SU-DHL-6 (cell line): ENCODE results near the gene MICALL1.

Experiments used
- H2AFZ ChIP-seq: fragments of 200-600 bp; sonication (generic); 2 replicates; pipeline ENCODE4 v1.6.1; 2014; ENCODE audit warnings: low read depth, mild to moderate bottlenecking, moderate library complexity, mixed read lengths, antibody characterized with exemption, low read length; ENCODE audit not compliant: severe bottlenecking
- H3F3A ChIP-seq: fragments of 200-600 bp; shearing (Covaris generic); 2 replicates; pipeline ENCODE4 v1.6.0; 2016; ENCODE audit warnings: antibody characterized with exemption, mild to moderate bottlenecking; ENCODE audit not compliant: insufficient read depth
- H3K27ac ChIP-seq: fragments of 200-600 bp; sonication (generic); 2 replicates; pipeline ENCODE4 v1.5.1; 2016; ENCODE audit warnings: low read depth, mild to moderate bottlenecking, low read length, moderate library complexity, mixed read lengths
- H3K27me3 ChIP-seq: fragments of 200-600 bp; sonication (generic), shearing (Covaris generic); 2 replicates; pipeline ENCODE4 v1.6.0; 2014; ENCODE audit warnings: mild to moderate bottlenecking, low read length
- H3K36me3 ChIP-seq: fragments of 200-600 bp; sonication (generic); 2 replicates; pipeline ENCODE4 v1.6.1; 2014; ENCODE audit warnings: mild to moderate bottlenecking, low read length, mixed read lengths
- H3K4me2 ChIP-seq: fragments of 300-600, 200-600 bp; shearing (Covaris generic), sonication (generic); 2 replicates; pipeline ENCODE4 v1.6.0; 2014; ENCODE audit warnings: low read length, low read depth, mild to moderate bottlenecking; ENCODE audit not compliant: poor library complexity, severe bottlenecking
- H3K4me3 ChIP-seq: fragments of 200-600 bp; sonication (generic); 2 replicates; pipeline ENCODE4 v1.5.1; 2014; ENCODE audit warnings: antibody characterized with exemption, low read length, mild to moderate bottlenecking, mixed read lengths; ENCODE audit not compliant: insufficient read depth, poor library complexity, severe bottlenecking
- H3K79me2 ChIP-seq: fragments of 200-600 bp; sonication (generic); 2 replicates; pipeline ENCODE4 v1.6.1; 2014; ENCODE audit warnings: mild to moderate bottlenecking, low read length, moderate library complexity; ENCODE audit not compliant: insufficient read depth
- H3K9ac ChIP-seq: fragments of 200-600 bp; sonication (generic); 2 replicates; pipeline ENCODE4 v1.7.0; 2014; ENCODE audit warnings: mild to moderate bottlenecking, low read length
- H3K9me2 ChIP-seq: fragments of 200-600 bp; sonication (generic); replicated peaks from 2 replicates; pipeline ENCODE4 v1.6.1; 2014; ENCODE audit warnings: low read length; ENCODE audit not compliant: insufficient read depth
- H3K9me3 ChIP-seq: fragments of 200-600 bp; sonication (generic); 2 replicates; pipeline ENCODE4 v1.6.1; 2014; ENCODE audit warnings: low read length, mixed read lengths; ENCODE audit not compliant: insufficient read depth
- H4K20me1 ChIP-seq: fragments of 200-600 bp; sonication (generic); 2 replicates; pipeline ENCODE4 v1.6.1; 2014; ENCODE audit warnings: low read depth, mild to moderate bottlenecking, antibody characterized with exemption, low read length, moderate library complexity, mixed read lengths
- EZH2phosphoT487 ChIP-seq: fragments of 200-600 bp; sonication (generic), shearing (Covaris generic); conservative IDR thresholded peaks from 2 replicates; pipeline ENCODE4 v1.6.1; 2018; ENCODE audit warnings: mild to moderate bottlenecking, antibody characterized with exemption, low read length, moderate library complexity, mixed read lengths
- TF ChIP-seq, protein P1 (sequence below): fragments of 200-600 bp; sonication (generic); IDR thresholded peaks from one replicate; pipeline ENCODE4 v1.5.1; 2017; ENCODE audit warnings: antibody characterized with exemption, mild to moderate bottlenecking, low read length, moderate library complexity; ENCODE audit not compliant: insufficient read depth, poor library complexity, severe bottlenecking

The MICALL1 gene

DNA sequence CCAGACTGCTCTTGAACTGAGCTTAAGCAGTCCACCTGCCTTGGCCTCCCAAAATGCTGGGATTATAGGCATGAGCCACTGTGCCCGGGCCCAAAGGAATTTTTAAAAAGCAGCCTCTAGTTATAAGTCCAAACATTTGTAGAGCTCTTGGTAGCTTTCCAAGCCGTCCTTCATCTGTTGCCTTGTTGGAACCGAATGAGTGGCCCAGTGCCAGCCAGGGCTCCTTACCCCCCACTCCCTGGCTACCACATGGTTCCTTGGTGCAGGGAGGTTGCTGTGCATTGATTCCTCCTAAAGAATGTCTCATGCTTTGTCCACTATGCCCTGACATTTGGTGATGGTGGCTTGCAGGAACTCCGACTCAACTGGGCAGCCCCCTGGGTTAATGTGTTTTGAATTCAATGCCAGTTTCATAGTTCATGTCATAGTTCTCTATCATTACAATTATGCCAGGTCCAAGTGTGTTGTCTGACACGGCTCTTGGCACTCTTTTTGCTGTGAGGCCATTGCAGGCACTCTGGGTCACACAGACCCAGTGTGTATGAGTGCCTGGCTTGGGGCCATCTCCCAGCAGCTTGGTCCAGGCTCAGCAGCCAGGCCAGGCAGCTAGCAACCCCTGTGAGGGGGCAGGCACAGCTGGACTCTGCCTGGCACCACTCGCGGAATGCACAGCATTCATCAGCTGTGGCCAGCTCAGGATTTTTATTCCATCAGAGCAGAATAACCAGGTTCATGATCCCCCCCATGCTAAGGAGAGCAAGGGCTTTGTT is 13.3 kb upstream of the MICALL1 start:
- H3K4me2 ChIP-seq = no peak overlapping the region
- no peaks in the 10 kb centered on the region for H3K9me3 ChIP-seq
- H3F3A ChIP-seq = 0 out of 2 replicates have a peak, but pooled peaks cover 3% of the 10 kb centered on the region
- H3K27ac ChIP-seq = no peak overlapping the region
- no peaks in the 10 kb centered on the region for H3K27me3 ChIP-seq
- H3K79me2 ChIP-seq = no peaks in the 10 kb centered on the region
- TF ChIP-seq EZH2phosphoT487 = no peak
- H3K9ac ChIP-seq = no peak overlapping the region
- no peak overlapping the region for H2AFZ ChIP-seq
- H4K20me1 ChIP-seq = no peaks in the 10 kb centered on the region
- H3K4me3 ChIP-seq = no peak overlapping the region
- no peaks in the 10 kb centered on the region for H3K9me2 ChIP-seq
- H3K36me3 ChIP-seq = peaks cover 9% of the 10 kb centered on the region; the same call in 1 of the 2 replicates

GRCh38 chr22:37893583-37893983 is 12.5 kb upstream of the MICALL1 start:
- peaks cover 5% of the 10 kb centered on the region; the same call in 1 of the 2 replicates for H3K36me3 ChIP-seq
- no peak overlapping the region for H3K9ac ChIP-seq
- no peak overlapping the region for H2AFZ ChIP-seq
- no peaks in the 10 kb centered on the region for H4K20me1 ChIP-seq
- no peak overlapping the region for H3K4me3 ChIP-seq
- no peak overlapping the region for H3K27ac ChIP-seq
- H3F3A ChIP-seq = 0 out of 2 replicates have a peak, but pooled peaks cover 3% of the 10 kb centered on the region
- TF ChIP-seq, protein P1, sequence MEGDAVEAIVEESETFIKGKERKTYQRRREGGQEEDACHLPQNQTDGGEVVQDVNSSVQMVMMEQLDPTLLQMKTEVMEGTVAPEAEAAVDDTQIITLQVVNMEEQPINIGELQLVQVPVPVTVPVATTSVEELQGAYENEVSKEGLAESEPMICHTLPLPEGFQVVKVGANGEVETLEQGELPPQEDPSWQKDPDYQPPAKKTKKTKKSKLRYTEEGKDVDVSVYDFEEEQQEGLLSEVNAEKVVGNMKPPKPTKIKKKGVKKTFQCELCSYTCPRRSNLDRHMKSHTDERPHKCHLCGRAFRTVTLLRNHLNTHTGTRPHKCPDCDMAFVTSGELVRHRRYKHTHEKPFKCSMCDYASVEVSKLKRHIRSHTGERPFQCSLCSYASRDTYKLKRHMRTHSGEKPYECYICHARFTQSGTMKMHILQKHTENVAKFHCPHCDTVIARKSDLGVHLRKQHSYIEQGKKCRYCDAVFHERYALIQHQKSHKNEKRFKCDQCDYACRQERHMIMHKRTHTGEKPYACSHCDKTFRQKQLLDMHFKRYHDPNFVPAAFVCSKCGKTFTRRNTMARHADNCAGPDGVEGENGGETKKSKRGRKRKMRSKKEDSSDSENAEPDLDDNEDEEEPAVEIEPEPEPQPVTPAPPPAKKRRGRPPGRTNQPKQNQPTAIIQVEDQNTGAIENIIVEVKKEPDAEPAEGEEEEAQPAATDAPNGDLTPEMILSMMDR = no peak
- no peak for TF ChIP-seq EZH2phosphoT487
- H3K4me2 ChIP-seq = no peak overlapping the region
- H3K27me3 ChIP-seq = no peaks in the 10 kb centered on the region
- no peaks in the 10 kb centered on the region for H3K79me2 ChIP-seq
- H3K9me2 ChIP-seq = no peaks in the 10 kb centered on the region
- no peaks in the 10 kb centered on the region for H3K9me3 ChIP-seq

GRCh38 chr22:37894939-37895670 is 11.0 kb upstream of the MICALL1 start:
- Histone ChIP-seq H3K9me3 (no peaks in the 10 kb centered on the region), H3F3A (0 out of 2 replicates have a peak, but pooled peaks cover 3% of the 10 kb centered on the region)

More at GRCh38 chr22:37894939-37895670, 11.0 kb upstream of the MICALL1 start:
- H3K79me2 ChIP-seq = no peaks in the 10 kb centered on the region
- no peak overlapping the region for H2AFZ ChIP-seq
- H3K9me2 ChIP-seq = no peaks in the 10 kb centered on the region
- no peaks in the 10 kb centered on the region for H3K36me3 ChIP-seq
- H3K9ac ChIP-seq = no peak overlapping the region
- no peak overlapping the region for H3K4me2 ChIP-seq
- no peaks in the 10 kb centered on the region for H3K27me3 ChIP-seq
- H4K20me1 ChIP-seq = no peaks in the 10 kb centered on the region
- no peak overlapping the region for H3K4me3 ChIP-seq
- no peak overlapping the region for H3K27ac ChIP-seq
- TF ChIP-seq, protein P1 = no peak
- no peak for TF ChIP-seq EZH2phosphoT487
